ENCODE data around the gene CRTAC1. TPM values are rescaled to one million over a fixed set of nuclear protein-coding genes. Genes with fewer than 3 reads are reported as not detected.

Gene CRTAC1
- total RNA-seq, 1 donor from 2014 or later: 0.63 TPM

DNA sequence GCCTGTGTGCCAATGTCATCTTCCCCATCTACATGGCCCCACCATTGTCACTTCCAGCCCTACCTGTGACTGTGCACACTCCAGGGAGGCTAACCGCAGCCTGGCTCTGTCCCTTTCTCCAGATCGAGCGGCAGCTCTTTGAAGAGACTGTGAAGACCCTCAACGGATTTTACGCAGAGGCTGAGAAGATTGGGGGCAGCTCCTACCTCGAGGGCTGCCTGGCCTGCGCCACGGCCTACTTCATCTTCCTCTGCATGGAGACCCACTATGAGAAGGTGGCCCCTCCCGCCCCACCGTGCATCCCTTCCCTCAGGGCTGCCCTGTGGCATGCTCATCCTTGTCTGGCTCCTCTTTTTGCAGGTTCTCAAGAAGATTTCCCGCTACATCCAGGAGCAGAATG lies 166.6 kb downstream of the CRTAC1 start:
- no peak overlapping the region for H3K27ac Mint-ChIP-seq
- no peaks in the 10 kb centered on the region for H3K4me1 Mint-ChIP-seq
- H3K36me3 Mint-ChIP-seq: no peaks in the 10 kb centered on the region
- no peak overlapping the region for H3K4me3 Mint-ChIP-seq
- H3K9me3 Mint-ChIP-seq: no peaks in the 10 kb centered on the region
- TF ChIP-seq, protein P1, sequence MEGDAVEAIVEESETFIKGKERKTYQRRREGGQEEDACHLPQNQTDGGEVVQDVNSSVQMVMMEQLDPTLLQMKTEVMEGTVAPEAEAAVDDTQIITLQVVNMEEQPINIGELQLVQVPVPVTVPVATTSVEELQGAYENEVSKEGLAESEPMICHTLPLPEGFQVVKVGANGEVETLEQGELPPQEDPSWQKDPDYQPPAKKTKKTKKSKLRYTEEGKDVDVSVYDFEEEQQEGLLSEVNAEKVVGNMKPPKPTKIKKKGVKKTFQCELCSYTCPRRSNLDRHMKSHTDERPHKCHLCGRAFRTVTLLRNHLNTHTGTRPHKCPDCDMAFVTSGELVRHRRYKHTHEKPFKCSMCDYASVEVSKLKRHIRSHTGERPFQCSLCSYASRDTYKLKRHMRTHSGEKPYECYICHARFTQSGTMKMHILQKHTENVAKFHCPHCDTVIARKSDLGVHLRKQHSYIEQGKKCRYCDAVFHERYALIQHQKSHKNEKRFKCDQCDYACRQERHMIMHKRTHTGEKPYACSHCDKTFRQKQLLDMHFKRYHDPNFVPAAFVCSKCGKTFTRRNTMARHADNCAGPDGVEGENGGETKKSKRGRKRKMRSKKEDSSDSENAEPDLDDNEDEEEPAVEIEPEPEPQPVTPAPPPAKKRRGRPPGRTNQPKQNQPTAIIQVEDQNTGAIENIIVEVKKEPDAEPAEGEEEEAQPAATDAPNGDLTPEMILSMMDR (IDR thresholded peaks at IDR 0.05; ENCODE audit: unreplicated experiment): no peak
- peaks cover 50% of the 10 kb centered on the region for H3K27me3 Mint-ChIP-seq (ENCODE audit: low read depth)
- no peak for DNase-seq (ENCODE audit: low spot score in 2 of 2, unreplicated experiment in 2 of 2)

DNA sequence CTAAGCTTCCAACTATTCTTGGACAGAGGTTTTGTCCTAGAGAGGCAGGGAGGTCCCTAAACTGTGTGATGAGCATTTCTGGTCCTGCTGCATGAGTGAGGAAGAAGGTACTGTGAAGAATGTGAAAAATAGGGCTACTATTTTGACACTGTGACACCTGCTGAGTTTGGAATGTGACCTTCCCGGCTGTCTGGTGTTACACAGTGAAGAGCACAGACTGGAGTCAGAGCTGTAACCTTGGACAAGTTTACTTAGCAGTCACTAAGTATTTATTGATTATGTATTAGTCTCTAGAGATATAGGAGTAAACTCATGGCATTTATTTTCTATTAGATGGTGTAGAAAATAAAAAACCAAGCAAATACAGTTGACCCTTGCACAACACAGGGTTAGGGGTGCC lies 168.5 kb downstream of the CRTAC1 start:
- H3K36me3 Mint-ChIP-seq: no peaks in the 10 kb centered on the region
- peaks cover under 1% of the 10 kb centered on the region for H3K9me3 Mint-ChIP-seq
- no peak overlapping the region for H3K27ac Mint-ChIP-seq
- DNase-seq (ENCODE audit: low spot score in 2 of 2, unreplicated experiment in 2 of 2): no peak
- TF ChIP-seq, protein P1 (IDR thresholded peaks at IDR 0.05; ENCODE audit: unreplicated experiment): no peak
- H3K27me3 Mint-ChIP-seq (ENCODE audit: low read depth): peaks cover 67% of the 10 kb centered on the region
- no peaks in the 10 kb centered on the region for H3K4me1 Mint-ChIP-seq
- no peak overlapping the region for H3K4me3 Mint-ChIP-seq

DNA sequence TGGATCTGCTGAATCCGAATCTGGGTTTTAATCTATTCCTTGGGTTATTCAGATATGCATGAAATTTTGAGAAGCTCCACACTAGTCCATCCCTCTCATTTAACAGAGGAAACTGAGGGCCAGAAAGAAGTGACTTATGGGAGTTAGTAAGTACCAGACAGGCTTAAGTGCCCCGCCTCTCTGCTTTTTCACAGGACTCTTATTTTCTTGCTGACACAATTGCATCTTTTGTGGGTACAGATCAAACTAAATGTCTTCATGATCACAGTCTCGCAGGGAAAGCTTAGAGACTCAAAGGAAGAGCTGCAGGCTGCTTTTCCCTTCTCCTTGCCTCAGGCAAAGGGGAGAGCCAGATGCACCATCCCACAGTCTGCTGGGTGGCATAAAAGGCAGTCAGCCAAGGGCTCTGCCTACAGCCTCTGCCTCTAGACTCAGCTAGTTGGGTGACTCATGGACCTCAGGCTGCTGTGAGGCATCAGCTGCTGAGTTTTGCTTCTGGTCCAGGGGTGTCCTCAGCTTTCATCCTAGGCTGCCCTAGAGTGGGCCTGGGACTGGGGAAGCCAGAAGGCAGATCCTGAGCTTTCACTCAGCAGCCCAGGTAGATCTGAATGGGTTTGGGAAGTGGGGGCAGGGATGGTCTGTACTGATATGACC lies 169.2 kb downstream of the CRTAC1 start:
- Mint-ChIP-seq H3K27ac (no peak overlapping the region), H3K27me3 (ENCODE audit: low read depth) (peaks cover 74% of the 10 kb centered on the region), H3K36me3 (no peaks in the 10 kb centered on the region), H3K9me3 (peaks cover 8% of the 10 kb centered on the region), H3K4me1 (no peaks in the 10 kb centered on the region), H3K4me3 (no peak overlapping the region)
- TF ChIP-seq, protein P1 (IDR thresholded peaks at IDR 0.05; ENCODE audit: unreplicated experiment): no peak
- DNase-seq (ENCODE audit: low spot score in 2 of 2, unreplicated experiment in 2 of 2): no peak

DNA sequence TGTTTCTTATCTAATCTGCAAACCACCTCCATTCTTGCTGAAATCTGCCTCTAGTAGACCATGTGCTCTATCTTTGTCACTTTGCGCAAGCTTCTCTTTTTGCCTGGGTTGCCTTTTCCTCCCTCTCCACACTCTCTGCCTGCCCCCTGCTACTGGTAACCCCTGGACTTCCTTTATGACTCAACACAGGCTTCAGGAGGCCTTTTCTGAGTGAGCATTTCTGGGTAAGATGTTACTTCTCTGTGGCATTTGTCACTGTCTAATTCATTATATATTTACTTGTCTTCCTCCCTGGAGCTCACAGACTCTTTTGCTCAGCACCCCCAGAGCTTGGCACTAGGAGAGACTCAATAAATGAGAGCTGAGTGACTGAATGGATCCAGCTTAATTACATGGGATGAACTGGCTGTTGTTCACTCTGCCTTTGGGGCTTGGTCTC lies 172.4 kb downstream of the CRTAC1 start:
- Mint-ChIP-seq H3K4me3 (no peak overlapping the region), H3K4me1 (no peaks in the 10 kb centered on the region), H3K27ac (no peak overlapping the region), H3K9me3 (peaks cover 8% of the 10 kb centered on the region), H3K36me3 (no peaks in the 10 kb centered on the region), H3K27me3 (ENCODE audit: low read depth) (peaks cover 85% of the 10 kb centered on the region)
- DNase-seq (ENCODE audit: low spot score in 2 of 2, unreplicated experiment in 2 of 2): no peak
- TF ChIP-seq, protein P1 (IDR thresholded peaks at IDR 0.05; ENCODE audit: unreplicated experiment): no peak

DNA sequence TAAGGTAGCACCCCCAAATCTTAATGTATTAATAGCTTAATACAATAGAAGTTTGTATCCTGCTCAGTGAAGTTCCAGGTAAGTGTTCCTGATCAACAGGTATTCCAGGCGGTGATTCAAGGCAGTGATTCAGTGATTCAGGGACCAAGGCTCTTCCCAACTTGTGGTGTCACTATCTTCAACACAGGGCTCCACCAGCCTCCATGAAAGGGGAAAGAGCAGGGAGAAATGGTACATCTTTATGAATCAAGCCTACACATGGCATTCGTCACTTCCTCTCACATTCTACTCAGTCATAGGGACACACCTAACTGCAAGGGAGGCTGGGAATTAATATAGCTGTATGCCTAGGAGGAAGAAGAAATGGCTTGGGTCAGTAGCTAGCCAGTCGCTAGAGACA lies 175.7 kb downstream of the CRTAC1 start:
- no peaks in the 10 kb centered on the region for H3K36me3 Mint-ChIP-seq
- peaks cover 8% of the 10 kb centered on the region for H3K9me3 Mint-ChIP-seq
- no peak for DNase-seq (ENCODE audit: low spot score in 2 of 2, unreplicated experiment in 2 of 2)
- peaks cover 89% of the 10 kb centered on the region for H3K27me3 Mint-ChIP-seq (ENCODE audit: low read depth)
- TF ChIP-seq, protein P1 (IDR thresholded peaks at IDR 0.05; ENCODE audit: unreplicated experiment): no peak
- no peak overlapping the region for H3K4me3 Mint-ChIP-seq
- no peak overlapping the region for H3K27ac Mint-ChIP-seq
- H3K4me1 Mint-ChIP-seq: no peaks in the 10 kb centered on the region
